GM12801 (cell line): ENCODE measurements around the gene TGFBR2.

Experiments used
- TF ChIP-seq, protein P1 (sequence below): IDR thresholded peaks from one replicate; pipeline ENCODE4 v1.5.1; 2011; ENCODE audit warnings: control low read depth; ENCODE audit not compliant: insufficient read length; ENCODE audit errors: extremely low read depth

The TGFBR2 gene

DNA sequence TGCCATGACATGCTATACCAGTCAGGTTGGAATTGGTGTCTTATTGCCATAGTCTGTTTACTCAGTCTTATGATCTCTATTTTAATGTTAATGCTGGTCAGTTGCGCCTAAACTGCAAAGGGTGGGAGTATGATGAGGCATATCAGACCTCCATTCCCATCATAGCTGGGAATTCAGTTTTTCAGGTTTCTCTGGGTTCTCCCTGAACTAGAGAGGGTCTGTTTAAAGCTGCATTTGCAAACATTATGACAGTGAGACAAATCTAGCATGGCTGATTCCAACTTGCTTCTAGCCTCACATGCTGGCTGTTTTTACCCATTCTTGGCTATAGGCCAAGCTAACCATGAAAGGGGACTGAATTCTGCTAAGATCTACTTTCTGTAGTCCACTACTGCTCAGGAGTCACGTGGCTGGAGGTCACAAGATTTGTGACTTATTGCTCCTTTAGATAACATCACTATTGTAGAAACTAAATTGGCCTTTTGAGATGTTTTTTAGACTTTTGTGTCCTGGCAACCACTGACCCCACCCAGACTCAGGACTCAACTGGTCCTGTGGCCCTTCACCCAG lies 96.5 kb downstream of the TGFBR2 start:
- TF ChIP-seq, protein P1, sequence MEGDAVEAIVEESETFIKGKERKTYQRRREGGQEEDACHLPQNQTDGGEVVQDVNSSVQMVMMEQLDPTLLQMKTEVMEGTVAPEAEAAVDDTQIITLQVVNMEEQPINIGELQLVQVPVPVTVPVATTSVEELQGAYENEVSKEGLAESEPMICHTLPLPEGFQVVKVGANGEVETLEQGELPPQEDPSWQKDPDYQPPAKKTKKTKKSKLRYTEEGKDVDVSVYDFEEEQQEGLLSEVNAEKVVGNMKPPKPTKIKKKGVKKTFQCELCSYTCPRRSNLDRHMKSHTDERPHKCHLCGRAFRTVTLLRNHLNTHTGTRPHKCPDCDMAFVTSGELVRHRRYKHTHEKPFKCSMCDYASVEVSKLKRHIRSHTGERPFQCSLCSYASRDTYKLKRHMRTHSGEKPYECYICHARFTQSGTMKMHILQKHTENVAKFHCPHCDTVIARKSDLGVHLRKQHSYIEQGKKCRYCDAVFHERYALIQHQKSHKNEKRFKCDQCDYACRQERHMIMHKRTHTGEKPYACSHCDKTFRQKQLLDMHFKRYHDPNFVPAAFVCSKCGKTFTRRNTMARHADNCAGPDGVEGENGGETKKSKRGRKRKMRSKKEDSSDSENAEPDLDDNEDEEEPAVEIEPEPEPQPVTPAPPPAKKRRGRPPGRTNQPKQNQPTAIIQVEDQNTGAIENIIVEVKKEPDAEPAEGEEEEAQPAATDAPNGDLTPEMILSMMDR, result no peak

DNA sequence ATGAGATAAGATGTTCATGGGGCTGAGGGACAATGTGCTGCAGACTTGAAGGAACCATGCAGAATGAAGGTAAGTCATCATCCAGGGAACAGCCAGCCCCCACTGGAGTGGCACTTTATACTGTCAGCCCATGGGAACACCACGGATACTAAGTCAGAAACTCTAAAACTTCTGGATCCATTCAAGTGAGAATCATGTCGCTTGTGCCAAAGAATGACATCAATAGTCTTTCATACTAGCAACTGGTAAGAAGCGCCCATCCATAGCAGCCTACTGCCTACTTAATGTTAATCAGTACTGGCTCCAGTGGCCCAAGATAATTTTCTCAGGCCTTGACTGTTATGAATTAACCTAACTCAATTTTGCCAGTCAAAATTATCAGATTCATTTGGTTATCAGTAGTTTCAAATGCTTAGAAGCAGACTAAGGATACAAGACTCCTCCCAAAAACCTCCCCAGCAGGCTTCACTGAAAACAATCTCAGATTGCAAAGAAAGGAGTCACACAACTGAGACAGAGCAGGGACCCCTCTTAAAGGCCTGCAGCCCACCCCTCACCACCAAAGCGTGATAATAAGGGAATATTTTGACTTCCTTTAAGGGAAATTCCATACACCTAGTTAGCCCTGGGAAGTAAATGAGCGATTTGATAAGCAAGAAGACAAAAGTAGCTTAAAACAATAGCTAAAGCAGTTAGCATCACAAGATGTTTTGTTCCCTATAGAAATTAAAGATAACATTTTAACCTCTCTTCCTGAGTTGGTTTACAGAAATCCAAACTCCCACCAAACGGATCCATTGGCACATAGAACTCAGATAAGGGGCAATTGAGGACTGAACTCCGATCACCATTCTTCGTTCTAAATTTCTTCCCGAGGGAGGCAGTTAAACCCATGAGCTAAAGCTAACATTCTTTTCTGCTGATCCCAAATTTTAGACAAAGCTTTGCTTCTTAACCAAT lies 98.8 kb downstream of the TGFBR2 start:
- TF ChIP-seq, protein P1, result no peak

DNA sequence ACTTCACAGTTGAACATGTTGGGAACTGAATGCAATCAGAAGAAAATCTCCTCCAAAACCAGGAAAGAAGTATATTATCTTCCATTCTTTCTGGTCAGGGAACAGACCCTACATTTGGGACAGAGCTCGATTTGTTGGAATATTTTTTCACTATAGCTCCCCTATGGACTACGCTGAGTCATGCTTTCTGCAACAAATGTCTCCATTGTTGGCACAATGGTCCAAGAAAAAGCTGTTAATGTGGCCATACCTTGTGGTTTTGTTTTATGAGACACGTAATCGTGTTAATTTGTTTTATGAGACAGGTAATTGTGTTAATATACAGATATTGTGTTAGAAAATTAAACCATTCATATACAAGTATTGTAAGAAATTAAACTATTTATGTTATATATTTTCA lies 101.4 kb downstream of the TGFBR2 start:
- TF ChIP-seq, protein P1, result no peak

DNA sequence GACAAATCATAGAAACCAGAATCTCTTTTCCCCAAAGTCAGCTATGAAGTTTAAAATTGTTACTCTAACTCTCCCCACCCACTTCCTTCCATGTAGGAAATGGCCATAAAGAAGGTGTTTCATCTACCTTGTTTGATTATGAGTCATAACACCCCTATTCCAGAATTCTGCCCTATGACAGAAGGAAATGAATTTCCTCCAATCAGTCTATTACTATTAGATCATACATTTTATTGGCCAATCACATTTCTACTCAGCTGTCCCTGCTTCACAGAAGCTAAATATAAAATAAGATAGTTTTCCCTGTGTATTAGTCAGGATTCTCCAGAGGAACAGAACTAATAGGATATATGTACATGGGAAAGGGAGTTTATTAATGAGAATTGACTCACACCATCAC lies 102.1 kb downstream of the TGFBR2 start:
- TF ChIP-seq, protein P1, result no peak

DNA sequence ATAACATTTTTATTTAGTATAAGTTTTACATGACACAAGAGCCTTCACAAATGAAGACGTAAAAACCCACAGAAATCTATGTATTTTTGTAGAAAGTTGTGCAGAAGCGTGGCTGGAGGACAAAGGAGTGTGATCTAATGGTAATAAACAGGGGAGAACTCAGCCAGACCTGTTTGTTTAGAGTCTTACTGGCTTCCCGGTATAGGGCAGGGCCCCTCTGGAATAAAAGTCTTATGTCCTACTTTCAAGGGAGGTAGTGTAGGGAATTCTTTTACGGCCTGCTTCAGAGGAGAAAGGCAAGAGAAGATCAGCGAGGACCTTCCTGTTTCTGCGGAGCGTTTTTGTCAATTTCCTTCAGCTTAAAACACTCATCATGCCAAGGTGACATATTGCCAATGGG lies 103.6 kb downstream of the TGFBR2 start:
- TF ChIP-seq, protein P1, result no peak

DNA sequence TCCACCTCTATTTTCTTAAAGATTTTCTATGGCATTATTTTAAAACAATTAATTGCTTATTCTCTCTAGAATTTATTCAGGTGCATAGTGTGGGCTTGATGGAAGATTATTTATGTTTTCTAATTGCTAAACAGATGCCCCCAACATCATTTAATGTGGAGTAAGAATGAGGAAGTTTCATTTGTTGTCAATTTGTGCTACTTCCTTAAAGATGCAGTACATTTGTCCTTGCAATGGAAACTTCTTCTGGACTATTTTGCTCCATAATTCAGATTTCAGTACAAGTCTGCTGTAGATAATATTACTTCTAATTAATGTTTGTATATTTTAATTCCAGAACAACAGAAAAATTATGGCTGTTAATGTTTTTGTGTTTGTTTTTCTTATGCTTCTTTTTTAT lies 104.8 kb downstream of the TGFBR2 start:
- TF ChIP-seq, protein P1, result no peak

DNA sequence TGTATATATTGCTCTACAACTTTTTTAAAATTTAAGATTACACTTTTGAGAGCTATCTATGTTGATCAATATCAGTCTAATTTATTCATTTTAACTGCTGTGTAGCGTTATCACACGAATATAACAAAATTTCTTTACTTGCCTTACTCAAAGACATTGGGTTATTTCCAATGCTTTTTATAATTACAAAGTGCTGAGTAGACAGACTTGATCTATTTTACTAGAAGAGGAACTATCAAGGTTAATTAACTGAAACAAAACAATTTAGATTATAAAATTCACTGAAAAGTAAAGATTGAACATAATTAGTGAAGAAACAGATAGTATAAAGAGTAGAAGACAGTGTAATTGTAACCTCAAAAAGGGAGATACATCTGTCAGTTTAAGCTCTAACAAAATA lies 105.5 kb downstream of the TGFBR2 start:
- TF ChIP-seq, protein P1, result no peak
